ENCODE data around the gene ULK4.

GRCh38 chr3:41462103-41462691, 499.7 kb downstream of the ULK4 start:
- TF ChIP-seq EZH2phosphoT487 (IDR thresholded peaks at IDR 0.05; ENCODE audit: borderline replicate concordance, low read length) = no peak
- TF ChIP-seq, protein P1, sequence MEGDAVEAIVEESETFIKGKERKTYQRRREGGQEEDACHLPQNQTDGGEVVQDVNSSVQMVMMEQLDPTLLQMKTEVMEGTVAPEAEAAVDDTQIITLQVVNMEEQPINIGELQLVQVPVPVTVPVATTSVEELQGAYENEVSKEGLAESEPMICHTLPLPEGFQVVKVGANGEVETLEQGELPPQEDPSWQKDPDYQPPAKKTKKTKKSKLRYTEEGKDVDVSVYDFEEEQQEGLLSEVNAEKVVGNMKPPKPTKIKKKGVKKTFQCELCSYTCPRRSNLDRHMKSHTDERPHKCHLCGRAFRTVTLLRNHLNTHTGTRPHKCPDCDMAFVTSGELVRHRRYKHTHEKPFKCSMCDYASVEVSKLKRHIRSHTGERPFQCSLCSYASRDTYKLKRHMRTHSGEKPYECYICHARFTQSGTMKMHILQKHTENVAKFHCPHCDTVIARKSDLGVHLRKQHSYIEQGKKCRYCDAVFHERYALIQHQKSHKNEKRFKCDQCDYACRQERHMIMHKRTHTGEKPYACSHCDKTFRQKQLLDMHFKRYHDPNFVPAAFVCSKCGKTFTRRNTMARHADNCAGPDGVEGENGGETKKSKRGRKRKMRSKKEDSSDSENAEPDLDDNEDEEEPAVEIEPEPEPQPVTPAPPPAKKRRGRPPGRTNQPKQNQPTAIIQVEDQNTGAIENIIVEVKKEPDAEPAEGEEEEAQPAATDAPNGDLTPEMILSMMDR (IDR thresholded peaks at IDR 0.05; ENCODE audit: low read depth, low read length, poor library complexity, severe bottlenecking) = no peak

All from DOHH2 (cell line).